H1 (cell line): ENCODE measurements around the gene ARHGAP26. TPM values are rescaled to one million over a fixed set of nuclear protein-coding genes. Genes with fewer than 3 reads are reported as not detected.

Source experiments
- BRCA1 ChIP-seq: IDR thresholded peaks from 2 replicates; pipeline ENCODE4 v1.6.1; 2012; ENCODE audit warnings: low read depth, low read length, improper control_type of control experiment
- CEBPB ChIP-seq: IDR thresholded peaks from 2 replicates; pipeline ENCODE4 v1.6.1; 2012; ENCODE audit warnings: low read depth, low read length
- CHD7 ChIP-seq: fragments of 300-600 bp; sonication (generic); IDR thresholded peaks from 2 replicates; pipeline ENCODE4 v1.7.1; 2012; ENCODE audit warnings: low read length, moderate library complexity, mild to moderate bottlenecking, inconsistent platforms; ENCODE audit not compliant: insufficient replicate concordance
- KDM1A ChIP-seq: fragments of 200-600, 300-600 bp; sonication (generic); IDR thresholded peaks from 2 replicates; pipeline ENCODE4 v1.7.1; 2016; ENCODE audit warnings: mild to moderate bottlenecking, low read length, borderline replicate concordance
- POLR2AphosphoS5 ChIP-seq: IDR thresholded peaks from 2 replicates; pipeline ENCODE4 v1.6.1; 2011; ENCODE audit warnings: low read depth, low read length
- SP4 ChIP-seq: IDR thresholded peaks from 2 replicates; pipeline ENCODE4 v1.6.1; 2012; ENCODE audit warnings: low read length, inconsistent platforms
- SRF ChIP-seq: IDR thresholded peaks from 2 replicates; pipeline ENCODE4 v1.6.1; 2011; ENCODE audit warnings: mild to moderate bottlenecking, low read depth, low read length, moderate library complexity
- TAF1 ChIP-seq: IDR thresholded peaks from 2 replicates; pipeline ENCODE4 v1.6.1; 2011; ENCODE audit warnings: mild to moderate bottlenecking, low read depth, low read length
- USF2 ChIP-seq: IDR thresholded peaks from 2 replicates; pipeline ENCODE4 v1.6.1; 2011; ENCODE audit warnings: low read length, improper control_type of control experiment
- polyA plus RNA-seq, 7 experiments: library from polyadenylated mRNA; depleted of rRNA in 3 of 7; stranded (reverse) in 5 of 7; unstranded in 2 of 7; fragments of >200 nt in 5 of 7; fragments of 200-250 nt in 2 of 7; gene quantifications; 1 replicate in 5 of 7; 2 replicates in 1 of 7; 4 replicates in 1 of 7; pipeline versions ENCODE4 v1.2.1 to v1.2.3, GENCODE V29; 2011 to 2013; ENCODE audit warnings: missing spikeins in 2 of 7, mixed read lengths in 2 of 7
- total RNA-seq: library from RNA; stranded (reverse); fragmentation: NEBNext Ultra II Directional; extraction: Animal tissue kit (Norgen Biotek cat#: 25700); gene quantifications from 2 replicates; pipeline ENCODE4 v1.2.1, GENCODE V29; 2021
- TF ChIP-seq, protein P1 (sequence below): IDR thresholded peaks from 2 replicates; pipeline ENCODE4 v1.6.1; 2012; ENCODE audit warnings: low read length, inconsistent platforms

The ARHGAP26 gene
- total and polyA plus RNA-seq, 2 of the 8 experiments (the other 6 are each of a cell fraction or from before 2014, with no cell fraction given): 7.1 to 24.8 TPM

DNA sequence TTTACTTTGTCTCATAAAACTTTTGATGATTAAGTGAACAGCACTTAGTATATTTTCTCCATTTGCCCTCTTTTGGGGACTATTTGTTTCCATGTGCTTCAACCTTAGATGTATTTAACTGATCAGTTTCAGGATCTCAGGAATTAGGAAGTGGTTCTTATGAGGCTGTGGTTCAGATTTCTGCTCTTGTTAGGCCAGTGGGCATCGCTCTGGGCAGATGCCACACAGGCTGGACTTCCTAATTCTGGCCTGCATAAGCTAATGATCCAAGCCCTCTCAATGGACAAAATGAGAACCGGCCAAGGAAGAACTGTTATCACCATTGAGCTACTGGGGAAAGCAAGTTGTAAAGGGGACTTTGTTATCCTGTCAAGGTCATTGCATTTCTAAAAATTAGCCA, 6.9 kb downstream of the ARHGAP26 start (continued):
- TF ChIP-seq TAF1 (no peak), SP4 (no peak), SRF (no peak), CHD7 (no peak), CEBPB (no peak), KDM1A (no peak), POLR2AphosphoS5 (no peak), BRCA1 (no peak), USF2 (no peak)
- TF ChIP-seq, protein P1, sequence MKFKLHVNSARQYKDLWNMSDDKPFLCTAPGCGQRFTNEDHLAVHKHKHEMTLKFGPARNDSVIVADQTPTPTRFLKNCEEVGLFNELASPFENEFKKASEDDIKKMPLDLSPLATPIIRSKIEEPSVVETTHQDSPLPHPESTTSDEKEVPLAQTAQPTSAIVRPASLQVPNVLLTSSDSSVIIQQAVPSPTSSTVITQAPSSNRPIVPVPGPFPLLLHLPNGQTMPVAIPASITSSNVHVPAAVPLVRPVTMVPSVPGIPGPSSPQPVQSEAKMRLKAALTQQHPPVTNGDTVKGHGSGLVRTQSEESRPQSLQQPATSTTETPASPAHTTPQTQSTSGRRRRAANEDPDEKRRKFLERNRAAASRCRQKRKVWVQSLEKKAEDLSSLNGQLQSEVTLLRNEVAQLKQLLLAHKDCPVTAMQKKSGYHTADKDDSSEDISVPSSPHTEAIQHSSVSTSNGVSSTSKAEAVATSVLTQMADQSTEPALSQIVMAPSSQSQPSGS: no peak
